ENCODE data around the gene TMTC1.
"Not testable (repeated sequence)": the region's sequence is repeated elsewhere in the genome, so short reads cannot be mapped to it uniquely, and the experiment has no call there.

The TMTC1 gene

DNA sequence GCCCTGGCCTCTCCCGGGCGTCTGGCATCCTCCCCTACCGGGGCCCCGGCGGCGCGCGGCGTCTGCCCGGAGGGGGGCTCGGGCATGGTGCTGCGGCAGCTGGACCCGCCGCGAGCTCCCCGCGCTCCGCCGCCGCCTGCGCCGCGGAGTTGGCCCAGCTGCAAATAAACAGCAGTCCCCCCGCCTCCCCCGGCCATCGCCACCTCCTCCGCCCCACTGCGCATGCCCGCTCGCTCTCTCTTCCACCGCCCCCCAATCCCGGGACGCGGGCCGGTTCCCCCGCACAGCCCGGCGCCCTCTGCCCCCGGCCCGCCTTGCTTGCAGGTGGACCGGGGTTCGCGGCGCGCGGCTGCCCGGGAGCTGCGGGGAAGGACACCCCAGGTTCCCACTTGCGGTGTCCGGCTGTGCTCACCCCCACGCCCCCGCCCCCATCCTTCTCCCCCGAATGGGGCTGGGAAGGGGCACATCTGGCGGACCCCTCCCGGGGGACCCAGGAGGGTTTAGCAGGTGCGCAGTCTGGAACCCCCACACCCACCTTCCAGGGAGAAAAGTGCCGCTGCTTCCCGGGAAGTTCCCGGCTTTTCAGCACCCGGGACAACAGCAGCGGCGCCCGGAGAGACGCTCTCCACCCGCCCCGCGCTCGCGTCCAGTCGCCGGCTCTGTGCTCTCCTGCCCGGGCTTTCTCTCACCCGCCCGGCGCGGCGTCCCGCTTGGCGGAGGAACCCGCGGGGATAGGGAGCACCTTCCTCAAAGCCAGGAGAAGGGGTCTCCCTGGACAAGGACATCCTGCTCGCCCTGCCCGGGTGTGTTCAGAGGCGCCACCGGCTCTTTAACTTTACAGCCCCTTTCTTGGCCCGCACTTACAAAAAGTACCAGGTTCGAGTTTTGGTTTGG lies at the start of gene TMTC1:
TMTC1 (minus strand) TSS at position 170 of the 894 bp plus-strand sequence. CDS start 191 bp downstream, outside the sequence.
- no peak for DNase-seq (ENCODE audit: low read depth)

DNA sequence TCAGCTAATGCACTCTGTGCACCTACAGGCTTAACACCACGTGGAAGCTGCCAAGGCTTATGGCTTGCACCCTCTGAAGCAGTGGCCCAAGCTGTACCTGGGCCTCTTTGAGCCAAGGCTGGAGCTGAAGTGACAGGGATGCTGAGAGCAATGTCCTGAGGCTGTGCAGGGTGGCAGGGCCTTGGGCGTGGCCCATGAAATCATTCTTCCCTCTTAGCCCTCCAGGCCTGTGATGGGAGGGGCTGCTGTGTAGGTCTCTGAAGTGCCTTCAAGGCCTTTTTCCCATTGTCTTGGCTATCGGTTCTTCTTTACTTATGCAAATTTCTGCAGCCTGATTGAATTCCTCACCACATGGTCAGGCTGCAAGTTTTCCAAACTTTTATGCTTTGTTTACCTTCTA lies 47.4 kb upstream of the TMTC1 start:
- DNase-seq (ENCODE audit: low read depth): no peak

GRCh38 chr12:29830391-29830790 lies 46.6 kb upstream of the TMTC1 start:
- DNase-seq (ENCODE audit: low read depth): no peak

DNA sequence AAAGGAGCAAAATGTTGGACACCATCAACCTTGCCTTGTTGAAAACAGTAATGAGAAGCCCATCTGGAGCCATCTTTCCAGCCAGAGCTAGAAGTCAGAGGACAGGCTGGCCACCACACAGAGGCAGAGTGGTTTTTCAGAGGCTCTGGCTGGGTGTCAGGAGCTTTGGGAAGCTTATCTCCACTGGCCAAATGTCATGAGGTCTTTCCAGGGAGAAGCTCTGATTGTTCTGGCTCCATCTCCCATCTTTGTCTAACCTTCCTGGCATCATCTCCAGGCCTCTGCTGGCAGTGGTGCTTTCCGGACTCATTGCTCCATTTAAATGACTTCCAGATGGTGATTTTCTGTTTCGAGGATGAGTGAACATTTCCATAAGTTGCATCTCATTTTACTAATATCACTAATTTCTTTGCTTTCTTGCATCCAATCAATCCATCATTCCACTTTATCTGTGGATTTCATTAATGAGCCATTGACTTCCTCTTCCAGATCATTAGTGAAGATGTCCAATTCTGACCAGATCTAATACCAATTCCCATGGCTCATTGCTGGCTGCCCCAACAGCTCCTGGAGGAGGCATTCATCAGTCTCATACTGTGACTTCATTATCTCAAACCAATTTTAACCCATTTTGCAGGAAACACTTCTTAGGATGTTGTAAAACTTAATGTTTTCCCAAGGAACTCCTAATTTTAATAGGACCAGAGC lies 35.3 kb upstream of the TMTC1 start:
- DNase-seq (ENCODE audit: low read depth): no peak

GRCh38 chr12:29816874-29817725 lies 33.4 kb upstream of the TMTC1 start:
- DNase-seq (ENCODE audit: low read depth): no peak

GRCh38 chr12:29809616-29810361 lies 26.0 kb upstream of the TMTC1 start:
- not testable (repeated sequence) for DNase-seq (ENCODE audit: low read depth)

DNA sequence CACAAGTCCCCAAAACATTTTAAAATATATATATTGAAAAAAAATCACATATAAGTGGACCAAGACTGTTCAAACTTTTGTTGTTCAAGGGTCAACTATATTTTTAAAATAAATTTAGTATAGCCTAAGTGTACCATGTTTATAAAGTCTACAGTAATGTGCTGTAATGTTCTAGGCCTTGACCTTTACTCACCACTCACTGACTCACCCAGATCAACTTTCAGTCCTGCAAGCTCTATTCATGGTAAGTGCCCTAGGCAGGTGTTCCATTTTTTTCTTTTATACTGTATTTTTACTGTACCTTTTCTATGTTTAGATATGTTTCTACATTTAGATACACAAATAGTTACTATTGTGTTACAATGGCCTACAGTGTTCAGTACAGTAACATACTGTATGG lies 23.4 kb upstream of the TMTC1 start:
- no peak for DNase-seq (ENCODE audit: low read depth)

DNA sequence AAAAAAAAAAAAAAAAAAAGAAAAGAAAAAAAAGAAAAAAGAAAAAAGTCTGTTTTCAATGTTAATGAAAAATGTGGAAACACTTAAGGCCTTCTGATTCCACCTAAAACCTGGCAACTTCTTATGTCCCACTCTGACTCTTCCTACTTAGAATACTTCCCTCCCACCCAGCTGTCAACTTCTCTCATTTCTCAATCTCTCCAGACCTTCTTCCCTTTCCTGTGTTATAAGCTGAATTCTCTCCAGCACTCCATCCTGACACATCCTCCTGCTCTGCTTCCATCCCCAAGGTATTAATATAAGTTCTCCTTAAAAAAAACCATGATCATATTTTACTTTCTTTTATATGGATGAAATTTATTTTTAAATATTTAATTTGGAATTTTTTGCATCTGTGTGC lies 20.3 kb upstream of the TMTC1 start:
- DNase-seq (ENCODE audit: low read depth): no peak

DNA sequence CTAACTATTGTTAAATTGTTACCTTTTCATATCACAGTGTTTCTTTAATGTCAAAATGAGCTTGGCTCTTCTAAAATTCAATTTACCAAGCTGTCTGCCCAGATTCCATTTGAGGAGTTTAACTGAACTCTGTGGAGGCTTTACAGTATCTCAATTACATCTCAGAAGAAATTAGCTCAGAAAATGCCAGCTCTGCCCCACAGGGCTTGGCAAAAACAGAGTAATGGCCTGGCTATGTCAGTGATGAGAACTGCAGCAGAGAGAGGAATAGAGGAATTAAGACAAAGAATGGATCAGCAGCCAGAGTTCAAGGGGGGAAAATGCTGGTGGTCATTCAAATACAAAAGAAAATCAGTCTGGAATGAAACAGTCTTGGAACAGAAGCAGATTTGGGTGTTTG lies 15.8 kb upstream of the TMTC1 start:
- DNase-seq (ENCODE audit: low read depth): no peak

DNA sequence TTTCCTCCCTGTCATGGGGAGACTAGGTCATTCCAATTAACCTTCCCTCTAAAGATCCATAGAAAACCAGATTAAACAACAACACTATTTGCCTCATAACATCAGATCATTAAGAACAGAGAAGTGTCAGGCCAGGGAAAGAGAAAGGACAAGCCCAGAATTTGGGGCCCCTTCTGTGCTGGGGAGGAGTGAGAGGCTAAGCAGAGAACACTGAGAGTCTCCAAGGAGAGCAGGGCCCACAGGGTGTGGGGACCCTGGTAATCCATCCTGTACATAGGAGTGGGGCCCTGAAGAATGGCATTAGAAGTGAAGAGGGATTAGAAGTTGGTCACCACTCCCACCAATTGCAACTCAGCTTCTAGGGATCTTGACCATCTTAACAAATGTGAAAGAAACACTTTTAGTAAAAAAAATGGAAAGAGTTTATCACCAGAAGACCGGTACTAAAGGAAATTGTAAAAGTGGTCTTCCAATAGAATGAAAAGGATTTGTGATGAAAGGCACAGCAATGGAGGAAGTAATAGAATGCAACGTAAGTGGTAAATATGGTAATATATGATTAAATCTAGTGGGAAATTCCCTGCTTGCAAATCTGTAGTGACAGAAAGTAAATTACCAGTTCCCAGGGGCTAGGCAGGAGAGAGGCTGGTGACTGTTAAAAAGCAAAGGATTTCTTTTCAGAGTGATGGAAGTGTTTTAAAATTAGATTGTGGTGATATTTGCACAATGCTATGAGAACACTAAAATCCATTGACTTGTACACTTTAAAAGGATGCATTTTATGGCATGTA lies 14.0 kb upstream of the TMTC1 start:
- no peak for DNase-seq (ENCODE audit: low read depth)

DNA sequence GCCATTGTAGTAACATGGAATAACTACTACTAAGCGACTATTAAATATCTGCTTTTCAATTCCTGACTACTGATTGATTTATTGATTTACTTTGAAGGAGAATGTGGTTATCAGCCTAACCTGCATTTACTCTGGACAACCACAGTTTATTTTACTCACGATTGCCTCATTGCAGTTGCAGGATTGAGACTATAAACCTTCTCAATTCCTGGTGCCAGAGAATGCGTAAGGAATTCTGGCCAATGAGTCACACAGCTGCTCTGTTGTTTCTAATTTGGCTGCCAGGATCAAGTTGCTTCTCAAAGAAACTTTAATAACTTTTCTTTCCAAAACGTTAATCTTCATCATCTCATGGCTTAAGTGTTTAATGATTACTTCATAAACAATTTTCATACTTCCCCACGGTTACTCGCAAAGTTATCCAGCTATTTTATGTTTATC lies 13.1 kb upstream of the TMTC1 start:
- no peak for DNase-seq (ENCODE audit: low read depth)

- DNase-seq (ENCODE audit: low read depth): no peak
These were observed 12.0 kb upstream of the TMTC1 start for GRCh38 chr12:29795715-29796114.

DNA sequence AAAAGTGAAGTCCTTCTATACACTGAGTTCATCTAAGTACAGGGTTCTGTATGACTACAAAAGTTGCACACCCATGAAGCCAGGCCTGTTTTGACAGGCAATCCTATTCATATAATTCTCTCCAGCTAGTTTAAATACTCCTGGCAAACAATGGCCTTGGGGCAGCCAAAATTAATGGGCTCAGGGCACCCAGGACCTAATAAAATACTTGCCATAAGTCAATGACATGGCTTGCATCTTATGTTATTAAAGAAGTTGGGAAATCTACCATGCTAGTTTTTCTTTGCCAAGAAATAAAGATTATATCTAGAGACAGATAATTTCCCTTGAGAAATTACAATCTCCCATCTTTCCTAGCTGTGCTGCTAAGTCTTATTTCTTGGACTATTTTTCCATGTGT lies 11.1 kb upstream of the TMTC1 start:
- no peak for DNase-seq (ENCODE audit: low read depth)

GRCh38 chr12:29792853-29793252 lies 9.1 kb upstream of the TMTC1 start:
- no peak for DNase-seq (ENCODE audit: low read depth)

- DNase-seq (ENCODE audit: low read depth): no peak
These were observed 8.4 kb upstream of the TMTC1 start for GRCh38 chr12:29792132-29792531.

GRCh38 chr12:29782871-29783772 lies 620 bp downstream of the TMTC1 start:
- no peak for DNase-seq (ENCODE audit: low read depth)

DNA sequence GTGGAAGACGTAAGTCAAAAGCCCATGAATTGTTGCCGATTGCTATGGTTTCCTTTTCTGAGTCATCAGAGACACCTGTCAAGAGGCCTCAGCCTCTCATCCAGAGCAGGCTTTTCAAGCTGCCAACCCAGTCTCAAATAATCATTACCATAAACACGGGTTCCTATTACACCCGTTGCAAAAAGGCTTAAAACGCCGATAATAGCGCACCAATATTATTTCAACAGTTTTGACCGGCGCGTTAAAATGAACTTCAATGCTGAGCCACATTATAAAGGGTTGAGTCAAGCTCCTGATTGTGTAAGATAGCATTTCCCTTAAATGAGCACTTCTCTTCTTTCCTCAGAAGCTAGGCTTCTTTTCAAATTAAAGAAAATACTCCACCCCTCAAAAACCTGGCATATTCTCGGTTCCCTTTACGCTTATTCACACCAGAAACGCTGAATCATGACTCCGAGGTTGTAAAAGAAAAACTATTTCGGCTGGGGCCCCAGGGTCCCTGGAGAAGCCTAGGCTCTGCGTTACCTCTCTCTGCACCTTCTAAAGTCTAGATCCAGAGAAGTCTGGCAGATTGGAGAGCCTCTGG lies 1.4 kb downstream of the TMTC1 start:
- DNase-seq (ENCODE audit: low read depth): no peak

GRCh38 chr12:29781705-29782266 lies 2.0 kb downstream of the TMTC1 start:
- no peak for DNase-seq (ENCODE audit: low read depth)

- no peak for DNase-seq (ENCODE audit: low read depth)
These were observed 2.6 kb downstream of the TMTC1 start for GRCh38 chr12:29781188-29781587.
